HG02970 (cell line): Measurements from ENCODE around the gene PANK3.
"Not testable (repeated sequence)": the region's sequence is repeated elsewhere in the genome, so short reads cannot be mapped to it uniquely, and the experiment has no call there.

ENCODE experiments used
- ATAC-seq: cut with Tn5 transposase; IDR thresholded peaks from one replicate; pipeline ENCODE4 v1.9.1; 2021; ENCODE audit warnings: mild to moderate bottlenecking, moderate library complexity, moderate number of reproducible peaks; ENCODE audit not compliant: unreplicated experiment, low FRiP score

The PANK3 gene

DNA sequence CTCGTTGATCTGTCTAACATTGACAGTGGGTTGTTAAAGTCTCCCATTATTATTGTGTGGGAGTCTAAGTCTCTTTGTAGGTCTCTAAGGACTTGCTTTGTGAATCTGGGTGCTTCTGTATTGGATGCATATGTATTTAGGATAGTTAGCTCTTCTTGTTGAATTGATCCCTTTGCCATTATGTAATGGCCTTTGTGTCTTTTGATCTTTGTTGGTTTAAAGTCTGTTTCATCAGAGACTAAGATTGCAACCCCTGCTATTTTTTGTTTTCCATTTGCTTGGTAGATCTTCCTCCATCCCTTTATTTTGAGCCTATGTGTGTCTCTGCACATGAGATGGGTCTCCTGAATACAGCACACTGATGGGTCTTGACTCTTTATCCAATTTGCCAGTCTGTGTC is 17.0 kb upstream of the PANK3 start:
- ATAC-seq, result not testable (repeated sequence)

DNA sequence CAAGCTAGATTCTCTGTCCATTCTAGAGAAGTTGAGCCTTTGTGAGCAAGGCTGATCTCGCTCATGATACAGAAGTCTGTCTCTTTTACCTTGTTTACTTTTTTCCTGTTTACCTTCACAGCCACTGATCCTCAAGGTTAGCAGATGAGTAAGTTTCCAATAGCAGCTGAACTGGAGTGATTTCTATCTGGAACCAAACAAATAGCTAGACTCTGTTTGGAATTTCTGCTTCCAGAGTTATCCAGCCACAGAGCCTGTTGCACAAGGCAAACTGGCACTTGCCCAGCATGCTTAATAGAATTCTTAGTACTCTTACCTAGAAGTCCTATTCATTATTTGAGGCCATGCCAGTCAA is 12.8 kb upstream of the PANK3 start:
- ATAC-seq, result no peak

DNA sequence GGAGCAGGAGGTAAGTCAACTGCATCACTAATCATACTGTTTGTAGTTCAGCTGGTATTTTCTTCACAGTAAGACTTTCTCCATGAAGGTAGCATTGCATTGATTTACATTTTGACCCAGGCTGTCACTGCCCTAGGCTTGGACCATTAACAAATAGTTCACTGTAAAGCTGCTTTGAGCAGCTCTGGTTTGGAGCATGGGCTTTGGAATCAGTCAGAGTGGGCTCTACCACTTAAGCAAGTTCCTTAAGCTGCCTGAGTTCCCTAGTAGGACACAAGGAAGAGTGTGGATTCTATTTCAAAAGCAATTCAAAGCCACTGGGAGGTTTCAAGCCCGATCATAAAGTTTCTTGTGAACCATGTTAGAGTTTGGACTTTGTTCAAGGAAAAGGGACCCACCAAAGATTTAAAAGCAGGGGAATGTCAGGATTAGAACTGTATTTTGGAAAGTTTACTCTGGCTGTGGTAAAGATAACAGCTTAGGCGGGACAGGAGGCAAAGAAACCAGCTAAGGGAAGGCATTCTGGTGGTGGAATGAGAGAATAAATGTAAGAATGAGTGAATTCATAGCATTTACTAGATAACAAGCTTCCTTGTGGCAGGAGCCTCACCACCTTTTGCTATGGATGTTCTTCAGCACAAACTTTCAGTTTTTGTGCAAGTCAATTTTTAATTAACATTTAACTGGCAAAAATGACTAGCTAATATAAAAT is 12.3 kb upstream of the PANK3 start:
- ATAC-seq, result no peak

DNA sequence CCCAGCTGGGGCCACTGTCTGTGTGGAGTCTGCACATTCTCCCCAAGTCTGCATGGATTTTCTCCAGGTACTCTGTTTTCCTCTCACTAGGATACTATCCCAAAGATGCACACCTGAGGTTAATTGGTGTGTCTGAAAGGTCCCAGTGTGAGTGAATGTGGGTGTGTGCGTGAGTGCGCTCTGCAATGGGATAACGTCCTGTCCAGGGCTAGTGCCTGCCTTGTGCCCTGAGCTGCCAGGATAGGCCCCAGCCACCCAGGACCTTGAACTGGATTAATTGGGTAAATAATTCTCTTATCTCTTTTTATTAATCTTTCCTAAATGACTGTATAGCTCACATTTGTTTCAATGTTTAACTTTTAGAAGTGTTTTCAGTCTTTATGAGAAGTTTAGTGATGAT is 11.5 kb upstream of the PANK3 start:
- ATAC-seq, result no peak

DNA sequence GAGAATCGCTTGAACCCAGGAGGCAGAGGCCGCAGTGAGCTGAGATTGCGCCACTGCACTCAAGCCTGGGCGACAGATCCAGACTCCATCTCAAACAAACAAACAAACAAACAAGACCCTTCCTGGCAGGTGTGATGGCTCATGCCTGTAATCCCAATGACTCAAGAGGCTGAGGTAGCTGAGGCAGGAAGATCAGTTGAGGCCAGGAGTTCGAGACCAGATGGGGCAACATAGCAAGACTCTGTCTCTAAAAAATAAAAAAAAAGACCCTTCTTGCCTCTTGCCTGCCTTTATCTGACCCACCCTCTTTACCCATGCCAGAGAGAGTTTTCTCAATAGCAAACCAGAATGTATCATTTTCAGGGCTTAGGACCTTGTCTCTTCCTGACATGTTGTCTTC is 8.8 kb upstream of the PANK3 start:
- ATAC-seq, result no peak

DNA sequence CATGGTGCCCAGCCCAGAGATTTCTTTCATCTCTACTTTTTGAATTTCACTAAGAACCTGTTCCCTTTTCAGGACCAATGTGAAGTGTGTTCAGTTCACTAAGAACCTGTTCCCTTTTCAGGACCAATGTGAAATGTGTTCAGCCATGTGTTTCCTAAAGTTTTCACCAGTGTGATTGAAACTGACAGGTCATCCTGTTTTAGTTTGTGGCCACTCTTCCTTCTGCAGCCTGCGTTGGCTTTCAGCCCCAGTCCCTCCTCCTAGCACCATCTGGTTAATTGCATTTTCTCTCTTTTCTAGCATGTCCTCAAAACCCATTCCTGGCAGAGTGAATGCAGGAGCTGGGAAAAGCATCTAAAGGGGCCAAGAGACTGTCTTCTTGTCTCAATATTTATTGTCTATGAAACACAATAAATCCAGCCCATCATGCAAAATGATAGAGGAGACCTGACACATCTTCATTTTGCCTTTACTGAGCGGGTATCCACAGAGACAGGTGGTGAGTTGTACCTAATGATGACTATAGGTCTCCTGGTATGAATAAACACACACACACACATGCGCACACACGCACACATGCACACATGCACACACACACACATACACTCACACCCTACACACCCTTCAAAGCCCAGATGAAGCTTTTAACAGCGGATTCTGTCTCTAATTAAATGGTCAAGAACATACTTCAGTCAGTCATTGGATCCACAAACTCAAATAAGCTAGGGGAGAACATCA is 6.1 kb upstream of the PANK3 start:
- ATAC-seq, result no peak

DNA sequence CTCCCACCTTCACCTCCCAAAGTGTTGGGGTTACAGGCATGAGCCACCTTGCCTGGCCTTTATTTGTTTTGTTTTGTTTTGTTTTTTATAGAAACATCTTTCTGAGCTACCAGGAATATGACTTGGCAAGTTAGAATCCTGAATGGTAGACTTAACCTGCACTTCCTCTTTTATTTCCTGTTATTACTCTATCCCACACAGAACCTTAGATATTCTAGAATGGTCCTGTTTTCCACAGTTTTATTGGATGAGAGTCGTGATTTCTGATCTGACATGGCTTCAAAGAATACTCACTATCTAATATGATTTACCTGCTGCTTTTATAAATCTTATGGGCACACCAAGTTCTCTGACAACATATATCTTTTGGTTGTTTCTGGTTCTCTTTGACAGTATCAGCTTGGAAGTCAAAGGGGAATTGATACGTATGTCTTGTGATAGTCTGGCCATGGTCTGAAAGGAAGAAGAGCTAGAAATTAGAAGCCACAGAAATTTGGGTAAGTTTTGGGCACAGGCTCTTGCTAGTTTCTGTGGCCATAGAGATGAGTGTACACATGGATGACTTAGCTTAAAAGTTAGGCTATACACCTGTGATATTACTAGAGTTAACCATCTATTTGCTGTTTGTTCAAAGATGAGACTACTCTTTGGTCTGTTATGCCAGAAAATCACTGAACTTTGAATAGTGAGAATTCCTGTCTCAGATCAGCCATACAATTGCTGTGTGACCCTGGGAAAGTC is 4.7 kb upstream of the PANK3 start:
- no peak for ATAC-seq

DNA sequence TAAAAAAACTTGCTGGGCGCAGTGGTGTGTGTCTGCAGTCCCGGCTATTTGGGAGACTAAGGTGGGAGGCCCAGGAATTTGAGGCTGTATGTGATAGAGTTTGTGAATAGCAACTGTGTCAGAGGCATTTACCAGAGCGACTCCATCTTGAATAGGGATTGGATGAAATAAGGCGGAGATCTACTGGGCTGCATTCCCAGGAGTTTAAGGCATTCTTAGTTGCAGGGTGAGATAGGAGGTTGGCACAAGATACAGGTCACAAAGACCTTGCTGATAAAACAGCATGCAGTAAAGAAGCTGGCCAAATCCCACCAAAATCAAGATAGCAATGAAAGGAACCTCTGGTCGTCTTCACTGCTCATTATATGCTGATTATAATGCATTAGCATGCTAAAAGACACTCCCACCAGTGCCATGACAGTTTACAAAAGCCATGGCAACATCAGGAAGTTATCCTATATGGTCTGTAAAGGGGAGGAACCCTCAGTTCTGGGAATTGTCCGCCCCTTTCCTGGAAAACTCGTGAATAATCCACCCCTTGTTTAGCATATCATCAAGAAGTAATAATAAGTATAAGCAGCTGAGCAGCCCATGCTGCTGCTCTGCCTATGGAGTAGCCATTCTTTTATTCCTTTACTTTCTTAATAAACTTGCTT is 1.8 kb upstream of the PANK3 start:
- ATAC-seq, result not testable (repeated sequence)

DNA sequence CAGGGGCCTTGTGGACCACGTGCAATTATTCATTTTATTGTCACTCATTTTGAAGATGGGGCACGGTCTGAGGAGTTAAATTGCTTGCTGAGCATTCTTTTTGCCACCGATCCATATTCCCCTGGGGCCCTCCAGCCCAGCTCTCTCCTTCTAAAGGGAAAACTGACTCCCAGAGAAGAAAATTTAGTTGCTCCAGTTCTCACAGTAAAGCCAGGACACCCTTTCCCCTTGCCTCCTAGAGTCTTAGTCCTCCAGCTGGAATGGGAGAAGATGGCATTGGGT is 1.0 kb upstream of the PANK3 start:
- no peak for ATAC-seq

DNA sequence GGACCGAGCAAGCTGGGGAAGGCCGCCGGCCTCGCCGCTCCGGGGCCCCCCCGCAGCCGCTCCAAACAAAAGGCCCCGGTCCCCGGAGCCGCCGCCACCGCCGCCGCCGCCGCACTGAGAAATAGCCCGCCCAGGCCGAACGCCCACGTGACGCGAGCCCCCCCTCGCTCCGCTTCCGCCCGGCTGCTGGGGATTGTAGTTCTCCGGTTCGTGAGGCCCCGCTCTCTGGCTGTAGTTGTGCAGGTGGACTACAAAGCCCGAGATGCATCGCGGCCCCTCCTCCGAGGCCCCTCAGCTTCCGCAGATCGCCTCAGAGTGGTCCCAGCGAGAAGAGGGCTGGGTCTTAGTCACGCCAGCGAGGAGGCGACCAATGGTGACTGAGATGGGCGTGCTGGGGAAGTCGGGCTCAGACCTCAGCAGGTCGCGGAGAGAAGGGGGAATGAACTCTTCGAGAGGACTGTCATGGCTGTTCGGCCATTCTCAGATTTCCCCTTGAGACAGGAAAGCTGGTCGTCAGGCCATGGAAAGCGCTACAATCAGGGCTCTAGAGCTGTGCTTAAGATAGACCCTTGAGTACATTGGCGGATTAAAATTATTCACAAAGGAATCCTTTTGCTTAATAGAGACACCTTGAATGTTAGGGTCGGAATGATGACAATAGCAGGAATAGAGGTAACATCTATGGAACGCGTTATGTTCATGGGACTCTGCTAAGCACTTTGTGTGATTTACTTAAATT is 489 bp upstream of the PANK3 start:
- peak; percentile 96 for ATAC-seq

DNA sequence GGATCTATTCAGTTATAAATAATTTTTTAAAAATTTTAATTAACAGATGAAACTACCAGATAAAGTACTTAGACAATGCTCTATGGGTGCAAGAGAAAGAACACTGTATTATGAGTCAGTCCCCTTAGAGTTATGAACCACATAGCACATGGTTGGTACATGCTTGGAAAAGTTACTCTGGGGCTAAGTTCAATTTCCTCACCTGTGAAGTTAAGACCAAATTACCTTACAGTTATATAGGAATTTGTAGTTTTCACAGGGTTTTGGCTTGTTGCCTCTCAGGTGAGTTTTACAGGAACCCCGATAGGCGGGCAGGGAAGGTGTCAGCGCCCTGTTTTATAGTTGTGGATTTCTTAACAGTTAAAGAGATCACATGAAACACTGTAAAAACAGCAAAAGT is 1.2 kb downstream of the PANK3 start:
- no peak for ATAC-seq

DNA sequence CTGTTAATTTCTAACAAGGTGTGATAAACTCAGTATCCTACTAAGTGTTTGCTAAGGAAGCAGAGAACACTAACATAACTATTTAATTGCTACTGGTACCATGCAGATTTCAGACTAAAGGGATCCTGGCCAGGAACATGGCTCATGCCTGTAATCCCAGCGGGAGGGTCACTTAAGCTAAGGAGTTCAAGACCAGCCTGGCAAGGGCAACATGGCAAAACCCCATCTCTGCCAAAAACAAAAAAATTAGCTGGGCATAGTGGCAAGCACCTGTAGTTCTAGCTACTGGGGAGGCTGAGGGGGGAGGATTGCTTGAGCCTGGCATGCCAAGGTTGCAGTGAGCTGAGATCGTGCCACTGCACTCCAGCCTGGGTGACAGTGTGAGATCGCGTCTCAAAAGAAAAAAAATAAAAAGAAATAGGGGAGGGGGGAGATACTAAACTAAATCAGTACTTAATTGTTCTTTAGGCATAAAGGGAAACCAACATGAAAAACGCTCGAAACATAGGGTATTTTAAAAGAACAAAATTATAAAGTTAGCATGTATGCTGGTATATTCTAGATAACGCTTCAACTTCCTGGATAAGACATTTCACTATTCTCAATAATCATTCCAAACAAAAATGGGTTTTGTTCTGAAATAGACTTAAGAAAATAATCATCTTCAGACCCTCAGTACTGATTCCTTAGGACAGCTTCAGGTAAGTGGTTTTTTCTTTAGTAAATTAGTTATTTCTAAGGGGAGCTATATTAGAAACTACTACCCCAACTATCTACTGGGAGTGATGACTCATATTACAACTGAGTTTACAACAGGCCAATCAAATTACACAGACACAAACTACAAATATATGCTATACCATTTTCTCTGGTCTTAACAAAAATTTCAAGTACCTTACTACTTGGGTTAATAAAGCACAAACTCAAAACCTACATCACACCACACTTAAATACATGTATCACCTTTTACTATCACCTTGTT is 3.5 kb downstream of the PANK3 start:
- no peak for ATAC-seq

DNA sequence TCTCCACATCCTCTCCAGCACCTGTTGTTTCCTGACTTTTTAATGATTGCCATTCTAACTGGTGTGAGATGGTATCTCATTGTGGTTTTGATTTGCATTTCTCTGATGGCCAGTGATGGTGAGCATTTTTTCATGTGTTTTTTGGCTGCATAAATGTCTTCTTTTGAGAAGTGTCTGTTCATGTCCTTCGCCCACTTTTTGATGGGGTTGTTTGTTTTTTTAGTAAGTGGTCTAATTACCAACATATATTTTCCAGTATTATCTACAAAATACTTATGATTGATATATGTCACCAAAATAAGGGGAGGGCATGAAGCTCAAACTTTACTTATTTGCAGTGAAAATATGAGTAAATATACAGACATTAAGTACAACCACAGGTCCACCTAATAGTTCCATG is 5.0 kb downstream of the PANK3 start:
- ATAC-seq, result not testable (repeated sequence)

DNA sequence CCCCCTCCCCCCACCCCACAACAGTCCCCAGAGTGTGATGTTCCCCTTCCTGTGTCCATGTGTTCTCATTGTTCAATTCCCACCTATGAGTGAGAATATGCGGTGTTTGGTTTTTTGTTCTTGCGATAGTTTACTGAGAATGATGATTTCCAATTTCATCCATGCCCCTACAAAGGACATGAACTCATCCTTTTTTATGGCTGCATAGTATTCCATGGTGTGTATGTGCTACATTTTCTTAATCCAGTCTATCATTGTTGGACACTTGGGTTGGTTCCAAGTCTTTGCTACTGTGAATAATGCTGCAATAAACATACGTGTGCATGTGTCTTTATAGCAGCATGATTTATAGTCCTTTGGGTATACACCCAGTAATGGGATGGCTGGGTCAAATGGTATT is 5.5 kb downstream of the PANK3 start:
- ATAC-seq, result not testable (repeated sequence)

DNA sequence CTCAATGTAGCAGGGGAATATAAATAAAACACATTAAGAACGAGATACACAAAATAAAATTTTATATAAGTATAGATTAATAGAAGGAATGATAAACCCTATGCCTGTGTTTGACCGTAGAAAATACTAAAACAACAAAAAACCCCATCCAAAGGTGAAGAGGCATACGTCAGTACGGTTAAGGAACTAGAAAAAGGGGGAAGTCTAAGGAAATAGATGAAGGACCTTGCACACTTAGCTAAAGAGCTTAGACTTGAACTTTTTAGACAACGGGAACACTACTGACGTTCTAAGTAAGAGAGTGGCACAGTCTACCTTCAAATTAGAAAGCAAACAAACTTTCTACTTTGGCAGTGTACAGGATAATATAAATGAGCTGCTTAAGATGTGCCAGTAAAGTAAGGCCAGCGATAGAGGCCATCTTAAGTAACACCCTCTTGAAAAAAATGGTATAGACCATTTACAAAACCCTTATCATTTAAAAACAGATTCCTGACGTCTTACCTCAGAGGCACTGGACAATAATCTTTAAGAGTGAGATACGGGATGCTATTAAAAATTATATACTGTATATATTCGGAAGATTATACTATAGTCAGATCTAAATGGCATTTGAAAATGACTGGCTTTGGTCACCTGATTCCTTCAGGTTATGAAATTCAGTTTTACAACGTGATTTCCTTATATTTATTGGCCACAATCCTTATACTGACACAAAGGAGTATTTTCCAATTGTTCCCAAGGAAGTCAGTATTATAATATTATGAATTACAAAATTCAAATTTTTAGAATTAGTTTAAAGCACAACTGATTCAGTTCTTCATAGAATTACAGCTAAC is 8.5 kb downstream of the PANK3 start:
- ATAC-seq, result no peak

DNA sequence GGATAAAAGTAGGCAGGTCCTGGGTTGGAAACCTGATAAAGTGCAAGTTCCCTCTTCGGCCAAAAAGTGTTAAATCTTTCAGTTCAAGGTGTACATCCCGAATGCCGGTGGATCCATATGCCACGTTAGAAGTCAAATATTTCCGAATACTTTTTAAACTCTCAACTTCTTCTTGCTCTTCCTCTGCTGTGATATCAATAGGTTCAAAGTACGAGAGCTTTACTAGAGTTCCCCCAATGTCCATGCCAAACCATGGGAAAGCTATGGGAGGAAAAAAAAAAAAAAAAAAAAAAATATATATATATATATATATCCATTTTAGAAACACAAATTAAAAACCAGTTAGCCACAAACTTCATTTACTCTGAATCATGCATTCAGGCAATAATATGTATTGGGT is 10.4 kb downstream of the PANK3 start:
- ATAC-seq, result no peak

DNA sequence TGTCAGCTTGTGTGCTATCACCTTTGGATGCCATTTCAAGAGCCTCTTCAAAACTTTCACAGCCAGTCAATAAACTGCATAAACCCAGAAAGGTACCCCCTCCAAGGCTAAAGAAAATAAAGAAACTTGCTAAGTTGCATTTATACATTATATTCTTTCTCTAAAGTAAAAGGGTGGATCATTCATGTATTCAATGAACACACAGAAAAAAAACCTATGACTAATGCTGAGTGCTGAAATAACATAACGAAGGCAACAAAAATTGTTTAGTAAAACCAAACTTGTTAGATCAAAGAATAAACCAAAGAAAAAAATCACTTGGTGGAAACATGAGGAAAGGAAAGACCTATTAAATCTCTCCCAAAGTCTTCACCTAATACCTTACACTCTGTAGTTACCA is 15.2 kb downstream of the PANK3 start:
- ATAC-seq, result no peak

DNA sequence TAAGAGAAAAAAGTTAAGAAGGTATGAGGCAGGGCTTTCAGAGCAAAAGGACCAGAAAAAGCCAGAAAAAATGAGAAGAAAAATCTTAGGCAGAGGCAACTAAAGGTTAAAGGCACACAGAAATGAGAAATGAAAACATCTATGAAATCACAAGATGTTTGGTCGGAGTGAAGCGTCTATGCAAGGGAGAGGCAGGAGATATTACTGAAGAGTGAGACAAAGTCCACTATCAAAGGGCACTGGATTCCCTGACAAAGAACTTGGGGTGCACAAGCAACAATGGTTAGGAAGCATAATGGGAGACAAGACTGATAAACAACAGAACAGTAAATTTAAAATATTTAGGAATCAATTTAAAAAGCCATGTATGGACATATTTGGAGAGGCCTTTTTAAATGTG is 16.9 kb downstream of the PANK3 start:
- ATAC-seq, result no peak

DNA sequence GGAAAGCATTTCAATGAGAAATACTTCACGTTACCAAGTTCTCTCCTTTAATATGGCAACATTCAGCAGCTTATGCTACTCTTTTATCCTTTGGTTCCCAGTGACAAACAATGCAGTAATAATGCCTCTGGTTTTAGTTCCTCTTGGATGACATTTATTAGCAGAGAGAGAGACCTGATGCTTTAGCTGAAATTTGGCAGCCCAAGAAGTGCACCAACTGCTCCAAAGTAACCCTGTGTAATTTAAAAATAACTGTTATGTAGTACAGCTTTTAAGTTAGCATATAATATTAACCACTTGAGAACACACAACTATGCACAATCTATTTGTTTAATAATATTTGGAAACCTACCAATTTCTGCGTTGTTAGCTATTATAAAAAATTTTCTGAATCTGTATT is 21.8 kb downstream of the PANK3 start:
- ATAC-seq, result no peak
